ENCODE results near the gene IRF2BPL. TPM values are rescaled to one million over a fixed set of nuclear protein-coding genes. Genes with fewer than 3 reads are reported as not detected.

The IRF2BPL gene
- total and polyA plus RNA-seq, 2 of the 4 experiments (the other 2 are of a cell fraction) = 6.3 to 14.5 TPM

DNA sequence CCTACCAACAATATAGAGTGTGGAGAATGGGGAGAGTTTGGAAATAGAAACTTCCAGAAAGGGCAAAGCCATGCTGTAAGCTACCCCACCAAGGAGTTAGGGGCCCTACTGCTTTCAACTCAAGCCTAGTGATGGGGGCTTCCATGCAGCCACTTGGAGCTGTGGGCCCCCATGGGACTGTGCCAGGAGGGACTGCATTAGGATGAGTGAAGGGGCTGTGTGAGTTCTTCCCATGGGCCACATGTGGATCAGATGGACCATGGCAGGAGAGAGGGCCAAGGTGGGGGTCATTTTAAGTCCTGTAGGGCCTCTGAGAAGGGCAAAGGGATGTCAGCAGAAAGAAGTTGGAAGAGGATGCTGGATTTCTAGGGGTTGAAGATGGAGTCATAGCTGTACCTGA lies 46.5 kb upstream of the IRF2BPL start:
- H4K8ac ChIP-seq (ENCODE audit: low read depth in 2 of 2, low read length in 2 of 2) = no peak overlapping the region
- ChIA-PET POLR2A (ENCODE audit: unreplicated experiment) (no interaction called here), CTCF (no interaction called here)
- H2BK15ac ChIP-seq (ENCODE audit: low read depth, low read length) = no peak overlapping the region
- dilution Hi-C loops (cut with HindIII; ENCODE audit: low sequenced_read_pairs, unreplicated experiment) = loop anchor here (25.0 kb wide), 1 partner anchor 188 kb away; no protein-coding TSS in a partner anchor
- no peak overlapping the region for H4K5ac ChIP-seq (ENCODE audit: low read depth, low read length)
- H3K27me3 ChIP-seq (ENCODE audit: control insufficient read depth, insufficient read depth, low read length) = no peaks in the 10 kb centered on the region
- H4K91ac ChIP-seq (ENCODE audit: insufficient read depth, low read depth, low read length) = no peak overlapping the region
- no peak overlapping the region for H3K4me2 ChIP-seq (ENCODE audit: low read depth, low read length)
- no peak overlapping the region for H3K4ac ChIP-seq (ENCODE audit: low read depth, low read length)
- 0 out of 2 replicates have a peak, but pooled peaks cover 4% of the 10 kb centered on the region for H3K9me1 ChIP-seq (ENCODE audit: insufficient read depth, low read length)
- H3K36me3 ChIP-seq (ENCODE audit: control insufficient read depth, insufficient read depth, low read length) = no peaks in the 10 kb centered on the region
- no peak overlapping the region for H2AFZ ChIP-seq (replicated peaks; ENCODE audit: low read length, poor library complexity)
- no peak for TF ChIP-seq BHLHE40 (IDR thresholded peaks at IDR 0.05; ENCODE audit: low read depth, low read length)
- no peak for TF ChIP-seq FOS (IDR thresholded peaks at IDR 0.05; ENCODE audit: low read depth, low read length)
- TF ChIP-seq MXI1 (IDR thresholded peaks at IDR 0.05; ENCODE audit: borderline replicate concordance, low read depth, low read length) = no peak
- TF ChIP-seq, protein P1, sequence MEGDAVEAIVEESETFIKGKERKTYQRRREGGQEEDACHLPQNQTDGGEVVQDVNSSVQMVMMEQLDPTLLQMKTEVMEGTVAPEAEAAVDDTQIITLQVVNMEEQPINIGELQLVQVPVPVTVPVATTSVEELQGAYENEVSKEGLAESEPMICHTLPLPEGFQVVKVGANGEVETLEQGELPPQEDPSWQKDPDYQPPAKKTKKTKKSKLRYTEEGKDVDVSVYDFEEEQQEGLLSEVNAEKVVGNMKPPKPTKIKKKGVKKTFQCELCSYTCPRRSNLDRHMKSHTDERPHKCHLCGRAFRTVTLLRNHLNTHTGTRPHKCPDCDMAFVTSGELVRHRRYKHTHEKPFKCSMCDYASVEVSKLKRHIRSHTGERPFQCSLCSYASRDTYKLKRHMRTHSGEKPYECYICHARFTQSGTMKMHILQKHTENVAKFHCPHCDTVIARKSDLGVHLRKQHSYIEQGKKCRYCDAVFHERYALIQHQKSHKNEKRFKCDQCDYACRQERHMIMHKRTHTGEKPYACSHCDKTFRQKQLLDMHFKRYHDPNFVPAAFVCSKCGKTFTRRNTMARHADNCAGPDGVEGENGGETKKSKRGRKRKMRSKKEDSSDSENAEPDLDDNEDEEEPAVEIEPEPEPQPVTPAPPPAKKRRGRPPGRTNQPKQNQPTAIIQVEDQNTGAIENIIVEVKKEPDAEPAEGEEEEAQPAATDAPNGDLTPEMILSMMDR (conservative IDR thresholded peaks at IDR 0.05; ENCODE audit: low read depth, low read length) = no peak
- TF ChIP-seq MAFK (IDR thresholded peaks at IDR 0.05; ENCODE audit: low read depth, low read length) = no peak
- no peak for TF ChIP-seq CHD1 (IDR thresholded peaks at IDR 0.05; ENCODE audit: low read depth, low read length)
- no peak for TF ChIP-seq CEBPB (IDR thresholded peaks at IDR 0.05; ENCODE audit: low read depth, low read length)
- TF ChIP-seq, protein P2, sequence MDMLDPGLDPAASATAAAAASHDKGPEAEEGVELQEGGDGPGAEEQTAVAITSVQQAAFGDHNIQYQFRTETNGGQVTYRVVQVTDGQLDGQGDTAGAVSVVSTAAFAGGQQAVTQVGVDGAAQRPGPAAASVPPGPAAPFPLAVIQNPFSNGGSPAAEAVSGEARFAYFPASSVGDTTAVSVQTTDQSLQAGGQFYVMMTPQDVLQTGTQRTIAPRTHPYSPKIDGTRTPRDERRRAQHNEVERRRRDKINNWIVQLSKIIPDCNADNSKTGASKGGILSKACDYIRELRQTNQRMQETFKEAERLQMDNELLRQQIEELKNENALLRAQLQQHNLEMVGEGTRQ (IDR thresholded peaks at IDR 0.05; ENCODE audit: low read depth, low read length) = no peak
- TF ChIP-seq MAZ (IDR thresholded peaks at IDR 0.05; ENCODE audit: borderline replicate concordance, low read depth, low read length) = no peak
- TF ChIP-seq SMC3 (IDR thresholded peaks at IDR 0.05; ENCODE audit: low read depth, low read length) = no peak
- TF ChIP-seq RCOR1 (IDR thresholded peaks at IDR 0.05; ENCODE audit: insufficient replicate concordance, low read length) = no peak
- TF ChIP-seq NFE2L2 (IDR thresholded peaks at IDR 0.05; ENCODE audit: low read depth, low read length) = no peak
- TF ChIP-seq RFX5 (IDR thresholded peaks at IDR 0.05; ENCODE audit: low read depth, low read length) = no peak
- no peak for TF ChIP-seq POLR2A (IDR thresholded peaks at IDR 0.05; ENCODE audit: low read depth, low read length)
- TF ChIP-seq RAD21 (IDR thresholded peaks at IDR 0.05; ENCODE audit: low read length) = no peak
- H3K14ac ChIP-seq (replicated peaks; ENCODE audit: low read depth, low read length) = no peak overlapping the region
- no peak overlapping the region for H3K18ac ChIP-seq (ENCODE audit: low read depth, low read length)
- intact Hi-C loops (cut with micrococcal nuclease) = no loop called here
- H3K27ac ChIP-seq (ENCODE audit: insufficient read depth, low read length) = no peak overlapping the region
- no peak overlapping the region for H3K9ac ChIP-seq (ENCODE audit: low read depth, low read length)
- no TSS peak for BruUV-seq (replicated peaks)
- H3K23ac ChIP-seq (ENCODE audit: low read depth, low read length) = no peak overlapping the region
- H3K56ac ChIP-seq (ENCODE audit: extremely low read depth, insufficient read depth, low read length) = no peak overlapping the region
- no peaks in the 10 kb centered on the region for H3K79me1 ChIP-seq (ENCODE audit: low read depth in 1 of 2, low read length in 2 of 2)
- no peaks in the 10 kb centered on the region for H4K20me1 ChIP-seq (ENCODE audit: insufficient read depth, low read length)
- peaks cover 2% of the 10 kb centered on the region; the same call in 1 of the 2 replicates for H3K9me3 ChIP-seq (ENCODE audit: control insufficient read depth, insufficient read depth, low read length)
- in situ Hi-C loops (cut with MboI; ENCODE audit: low sequenced_read_pairs) = loop anchor here (25.0 kb wide), 1 partner anchor 1088 kb away; the partner anchor contains the start of genes IFT43 and TGFB3
- ATAC-seq (ENCODE audit: low read depth) (no peak), DNase-seq (no peak)
- H2BK120ac ChIP-seq (ENCODE audit: low read depth, low read length) = no peak overlapping the region
- no peak overlapping the region for H2BK20ac ChIP-seq (ENCODE audit: low read depth, low read length)
- H2AK5ac ChIP-seq (ENCODE audit: low read depth, low read length) = no peak overlapping the region
- no peak overlapping the region for H2AK9ac ChIP-seq (replicated peaks; ENCODE audit: low read depth, low read length, poor library complexity)
- H2BK5ac ChIP-seq (ENCODE audit: low read depth, low read length, poor library complexity, severe bottlenecking) = no peak overlapping the region
- peaks cover 1% of the 10 kb centered on the region; the same call in 1 of the 2 replicates for H3K4me1 ChIP-seq (ENCODE audit: control insufficient read depth, insufficient read depth, low read length)
- no peak overlapping the region for H3K4me3 ChIP-seq (ENCODE audit: insufficient read depth, low read depth, low read length)

Data from IMR-90 (cell line).